Ascending aorta (tissue), 2 donors: Measurements from ENCODE around the gene KAZN. TPM values are rescaled to one million over a fixed set of nuclear protein-coding genes. Genes with fewer than 3 reads are reported as not detected.

ENCODE experiments used
- DNase-seq, 2 donors: peaks; one replicate each; pipeline ENCODE4 v3.0.0-alpha.2; 2019; ENCODE audit warnings: low spot score in 2 of 2
- H3K27ac ChIP-seq, 2 donors: fragments of 200-600 bp; sonication (generic); one replicate each; pipeline ENCODE4 v1.5.1; 2016 to 2017; ENCODE audit warnings: mild to moderate bottlenecking in 1 of 2
- H3K27me3 ChIP-seq: fragments of 200-600 bp; sonication (generic); one replicate; pipeline ENCODE4 v1.5.1; 2017
- H3K36me3 ChIP-seq, 2 donors: fragments of 200-600 bp; sonication (generic); one replicate each; pipeline ENCODE4 v1.5.1; 2016
- H3K4me1 ChIP-seq, 2 donors: fragments of 200-600 bp; sonication (generic); one replicate each; pipeline ENCODE4 v1.5.1; 2016 to 2017; ENCODE audit warnings: mild to moderate bottlenecking in 1 of 2
- H3K4me3 ChIP-seq, 2 donors: fragments of 200-600 bp; sonication (generic); one replicate each; pipeline ENCODE4 v1.5.1; 2016 to 2017; ENCODE audit warnings: mild to moderate bottlenecking in 1 of 2
- H3K9me3 ChIP-seq, 2 donors: fragments of 200-600 bp; sonication (generic); one replicate each; pipeline ENCODE4 v1.5.1; 2016
- intact Hi-C: fragments of 100-400 bp; cut with DNase I; formaldehyde crosslinking; loops from one replicate; pipeline ENCODE4 v1.15.1; 2023
- total RNA-seq: library from RNA; depleted of rRNA; stranded (reverse); fragments of >200 nt; gene quantifications from one replicate; pipeline ENCODE4 v1.1.0, GENCODE V29; 2016
- TF ChIP-seq, protein P1 (sequence below), 3 experiments: fragments of 200-600 bp in 2 of 3; fragments of 450-650 bp in 1 of 3; sonication (generic) in 2 of 3; IDR thresholded peaks; one replicate each; pipeline ENCODE4 v1.5.1; 2016 to 2019; ENCODE audit warnings: antibody characterized with exemption in 3 of 3, mild to moderate bottlenecking in 1 of 3, moderate library complexity in 1 of 3

The KAZN gene
- total RNA-seq, 1 donor from 2014 or later, result 58.5 TPM

DNA sequence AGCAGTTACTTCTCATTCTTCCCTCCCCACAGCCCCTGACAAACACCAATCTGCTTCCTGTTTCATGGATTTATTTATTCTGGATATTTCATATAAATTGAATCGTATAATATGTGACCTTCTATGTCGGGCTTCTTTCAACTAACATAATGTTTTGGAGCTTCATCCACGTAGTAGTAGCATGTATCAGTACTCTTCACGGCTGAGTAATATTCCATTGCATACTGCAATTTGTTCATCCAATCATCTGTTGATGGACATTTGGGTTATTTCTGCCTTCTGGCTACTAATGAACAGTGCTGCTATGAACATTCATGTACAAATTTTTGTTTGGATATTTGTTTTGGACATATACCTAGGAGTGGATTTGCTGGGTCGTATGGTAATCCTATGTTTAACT lies 1.9 kb upstream of the KAZN start:
- Histone ChIP-seq H3K4me1 (peaks cover 0 to 2% of the 10 kb centered on the region in 2 donors), H3K36me3 (no peaks in the 10 kb centered on the region), H3K27ac (no peak overlapping the region), H3K4me3 (no peak overlapping the region), H3K27me3 (peaks cover 19% of the 10 kb centered on the region), H3K9me3 (no peaks in the 10 kb centered on the region)
- intact Hi-C loops, result no loop called here
- DNase-seq, result no peak
- TF ChIP-seq, protein P1, sequence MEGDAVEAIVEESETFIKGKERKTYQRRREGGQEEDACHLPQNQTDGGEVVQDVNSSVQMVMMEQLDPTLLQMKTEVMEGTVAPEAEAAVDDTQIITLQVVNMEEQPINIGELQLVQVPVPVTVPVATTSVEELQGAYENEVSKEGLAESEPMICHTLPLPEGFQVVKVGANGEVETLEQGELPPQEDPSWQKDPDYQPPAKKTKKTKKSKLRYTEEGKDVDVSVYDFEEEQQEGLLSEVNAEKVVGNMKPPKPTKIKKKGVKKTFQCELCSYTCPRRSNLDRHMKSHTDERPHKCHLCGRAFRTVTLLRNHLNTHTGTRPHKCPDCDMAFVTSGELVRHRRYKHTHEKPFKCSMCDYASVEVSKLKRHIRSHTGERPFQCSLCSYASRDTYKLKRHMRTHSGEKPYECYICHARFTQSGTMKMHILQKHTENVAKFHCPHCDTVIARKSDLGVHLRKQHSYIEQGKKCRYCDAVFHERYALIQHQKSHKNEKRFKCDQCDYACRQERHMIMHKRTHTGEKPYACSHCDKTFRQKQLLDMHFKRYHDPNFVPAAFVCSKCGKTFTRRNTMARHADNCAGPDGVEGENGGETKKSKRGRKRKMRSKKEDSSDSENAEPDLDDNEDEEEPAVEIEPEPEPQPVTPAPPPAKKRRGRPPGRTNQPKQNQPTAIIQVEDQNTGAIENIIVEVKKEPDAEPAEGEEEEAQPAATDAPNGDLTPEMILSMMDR (IDR thresholded peaks at IDR 0.05), result no peak

DNA sequence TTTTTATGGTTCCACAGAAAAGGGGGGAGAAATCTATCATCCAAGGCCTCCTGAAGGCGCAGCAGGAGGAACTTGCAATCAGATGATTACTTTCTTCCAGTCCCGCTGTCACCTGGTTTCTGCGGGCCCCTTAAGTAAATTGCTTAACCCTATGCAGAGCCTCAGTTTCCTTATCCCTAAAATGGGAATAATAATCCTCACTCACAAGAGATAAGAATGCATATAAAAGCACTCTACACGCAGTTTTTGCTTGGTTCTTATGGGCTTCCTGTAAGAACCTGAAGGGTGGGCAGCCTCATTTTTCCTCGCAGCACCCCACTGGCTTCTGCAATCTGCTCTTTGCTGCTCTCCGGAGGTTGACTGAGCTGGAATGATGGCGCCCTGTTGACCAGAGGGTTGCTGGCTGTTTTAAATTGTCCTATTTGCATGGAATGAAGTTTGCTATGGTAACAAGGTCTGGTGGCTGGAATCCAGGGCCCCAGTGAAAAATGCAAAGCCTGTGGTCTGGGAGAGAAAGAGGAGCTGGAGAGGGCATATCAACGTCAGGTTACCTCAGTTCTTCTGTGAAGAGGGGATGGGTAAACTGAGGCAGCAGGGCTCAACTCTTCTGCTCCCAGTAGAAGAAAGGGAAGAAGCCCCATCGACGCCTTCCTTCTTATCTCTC lies 1.0 kb upstream of the KAZN start:
- H3K27me3 ChIP-seq, result peaks cover 19% of the 10 kb centered on the region
- peaks cover 0 to 2% of the 10 kb centered on the region in 2 donors for H3K4me1 ChIP-seq

DNA sequence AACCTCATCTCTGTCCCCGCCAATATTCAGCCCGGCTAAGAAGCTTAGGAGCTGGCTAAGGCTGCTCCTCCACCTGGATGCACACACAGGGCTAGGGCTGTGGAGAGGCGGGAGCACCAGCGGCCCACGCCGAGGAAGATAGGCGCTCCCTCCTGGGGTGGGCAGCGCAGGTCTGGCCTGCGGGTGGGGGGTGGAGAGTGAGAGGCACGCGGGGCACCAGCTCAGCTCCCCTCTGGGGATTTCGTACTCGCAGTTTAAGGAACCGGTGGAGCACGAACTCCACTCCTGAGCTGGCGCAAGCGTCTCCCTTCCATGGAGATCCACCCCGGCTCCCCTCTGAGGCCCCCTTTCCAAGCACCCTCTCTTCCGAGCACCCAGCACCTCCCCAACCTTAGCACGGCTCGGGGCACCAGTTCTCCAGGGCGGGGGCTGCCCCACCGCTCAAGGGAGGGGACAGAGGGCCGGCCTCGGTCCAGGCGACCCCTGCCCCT lies 433 bp upstream of the KAZN start:
- Histone ChIP-seq H3K27me3 (peaks cover 19% of the 10 kb centered on the region), H3K9me3 (no peaks in the 10 kb centered on the region), H3K36me3 (no peaks in the 10 kb centered on the region), H3K27ac (no peak overlapping the region), H3K4me1 (peaks cover 0 to 2% of the 10 kb centered on the region in 2 donors), H3K4me3 (peak overlapping the region; percentile 33 to 45)
- TF ChIP-seq, protein P1 (IDR thresholded peaks at IDR 0.05), result no peak
- no peak for DNase-seq
- intact Hi-C loops, result no loop called here

More for the DNA sequence above, 1.0 kb upstream of the KAZN start:
- no peak overlapping the region for H3K27ac ChIP-seq
- H3K4me3 ChIP-seq, result no peak overlapping the region
- intact Hi-C loops, result no loop called here
- TF ChIP-seq, protein P1 (IDR thresholded peaks at IDR 0.05), result no peak
- H3K9me3 ChIP-seq, result no peaks in the 10 kb centered on the region
- DNase-seq, result no peak
- no peaks in the 10 kb centered on the region for H3K36me3 ChIP-seq

DNA sequence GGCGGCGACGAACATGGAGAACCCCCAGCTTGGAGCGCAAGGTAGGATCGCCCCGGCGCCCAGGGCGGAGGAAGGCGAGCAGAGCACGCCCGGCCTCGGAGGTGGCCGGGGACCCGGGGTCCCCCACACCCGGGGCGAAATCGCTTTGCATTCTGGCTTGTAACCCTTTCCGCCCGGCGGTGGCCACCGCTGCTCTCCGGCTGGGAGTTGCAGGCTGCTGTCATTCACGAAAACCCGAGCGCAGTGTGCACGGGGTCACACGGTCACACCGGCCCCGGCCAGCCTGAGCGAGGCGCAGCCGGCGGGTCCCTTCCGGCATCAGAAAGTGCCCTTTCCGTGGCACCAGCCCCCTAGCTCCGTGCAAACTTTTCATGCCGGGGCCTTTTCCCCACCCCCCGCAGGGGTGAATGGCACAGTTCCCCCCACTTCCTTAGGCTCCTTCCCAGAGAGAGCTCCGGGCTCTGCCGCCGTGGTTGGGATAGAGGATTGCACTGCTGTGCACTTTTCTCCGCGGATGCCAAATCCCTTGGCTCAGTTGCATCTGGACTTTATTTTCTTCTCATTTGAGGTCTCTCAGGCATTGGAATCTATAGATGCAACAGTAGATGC lies 802 bp downstream of the KAZN start:
- Histone ChIP-seq H3K27ac (no peak overlapping the region), H3K4me3 (peak overlapping the region; percentile 33 to 45), H3K36me3 (no peaks in the 10 kb centered on the region), H3K4me1 (peaks cover 0 to 2% of the 10 kb centered on the region in 2 donors), H3K27me3 (peaks cover 19% of the 10 kb centered on the region), H3K9me3 (no peaks in the 10 kb centered on the region)
- no peak for DNase-seq
- TF ChIP-seq, protein P1 (IDR thresholded peaks at IDR 0.05), result no peak
- intact Hi-C loops, result no loop called here

DNA sequence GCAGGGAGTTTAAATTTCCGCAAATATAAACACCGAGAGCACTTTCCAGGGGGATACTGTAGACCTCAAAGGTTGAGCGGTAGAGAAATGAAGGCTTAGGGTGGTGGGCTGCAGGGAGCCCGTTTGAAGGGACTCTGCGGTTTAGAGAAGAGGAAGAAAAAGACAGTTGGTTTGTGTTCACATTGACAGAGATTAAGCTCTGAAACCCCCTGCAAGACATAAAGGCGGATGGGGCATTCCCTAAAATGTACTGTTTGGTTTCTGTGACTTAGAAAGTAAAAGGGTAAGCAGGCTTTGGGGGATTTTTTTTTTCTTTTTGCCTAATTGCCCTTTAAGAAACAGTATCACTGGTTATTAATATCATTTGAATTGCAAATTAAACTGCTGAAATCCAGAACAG lies 1.3 kb downstream of the KAZN start:
- TF ChIP-seq, protein P1 (IDR thresholded peaks at IDR 0.05), result no peak
- H3K27ac ChIP-seq, result no peak overlapping the region
- H3K36me3 ChIP-seq, result no peaks in the 10 kb centered on the region
- intact Hi-C loops, result no loop called here
- H3K9me3 ChIP-seq, result no peaks in the 10 kb centered on the region
- H3K4me3 ChIP-seq, result peak overlapping the region in 1 of 2 donors; percentile 45
- DNase-seq, result no peak
- peaks cover 0 to 2% of the 10 kb centered on the region in 2 donors for H3K4me1 ChIP-seq
- peaks cover 19% of the 10 kb centered on the region for H3K27me3 ChIP-seq
